ENCODE results near the gene TUBA1C. TPM values are rescaled to one million over a fixed set of nuclear protein-coding genes. Genes with fewer than 3 reads are reported as not detected.

TUBA1C gene
- polyA plus RNA-seq, 1 of the 3 experiments (the other 2 are of a cell fraction) = 3.3 TPM

DNA sequence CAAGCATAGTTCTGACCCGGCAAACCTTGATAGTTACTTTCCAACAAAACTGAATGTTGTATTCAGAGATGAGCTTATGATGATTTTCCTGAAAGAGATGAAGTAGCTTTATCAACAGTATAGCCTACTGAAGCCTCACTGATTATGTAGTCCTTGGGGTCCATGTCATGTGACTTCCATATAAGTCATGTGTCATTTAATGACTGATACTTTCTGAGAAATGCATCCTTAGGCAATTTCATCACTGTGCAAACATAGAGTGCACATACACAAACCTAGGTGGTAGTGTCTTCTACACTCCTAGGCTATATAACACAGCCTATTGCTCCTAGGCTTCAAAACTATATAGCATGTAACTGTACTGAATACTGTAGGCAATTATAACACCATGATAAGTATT is 28.5 kb upstream of the TUBA1C start:
- WGBS (ENCODE audit: low lambda C conversion rate) = 100% methylated on average over 1 of the region's 1 CpG
- POLR2A ChIA-PET = interaction anchor here (0.9 kb wide), 1 partner anchor 49 kb away, joined by 4 read pairs; no protein-coding TSS in a partner anchor

GRCh38 chr12:49243631-49244030 is 21.3 kb upstream of the TUBA1C start:
- no peaks in the 10 kb centered on the region for H3K27me3 ChIP-seq (ENCODE audit: insufficient read depth)
- H3K9me2 ChIP-seq = no peaks in the 10 kb centered on the region
- ChIA-PET POLR2A (interaction anchor here (0.7 to 1.6 kb wide), 3 partner anchors 8 to 113 kb away, joined by 3 to 6 read pairs (median 4); partner anchors contain the start of genes TUBA1A and TUBA1B), CTCF (interaction anchor here (0.9 to 2.4 kb wide), 8 partner anchors 8 to 179 kb away, joined by 3 to 14 read pairs (median 6); no protein-coding TSS in a partner anchor)
- H3K27ac ChIP-seq (ENCODE audit: low read depth in 2 of 2, low read length in 1 of 2) = peak overlapping the region in 1 of 2 experiments; percentile 96; a peak in 3 of 4 replicates
- no peaks in the 10 kb centered on the region for H3K36me3 ChIP-seq (replicated peaks in 1 of 2; ENCODE audit: control insufficient read depth in 1 of 2, insufficient read depth in 2 of 2, low read length in 1 of 2)
- H3K9ac ChIP-seq = peak overlapping the region; percentile 40; the same call in 1 of the 2 replicates
- no peaks in the 10 kb centered on the region for H3K79me2 ChIP-seq (ENCODE audit: insufficient read depth)
- peaks cover 22% of the 10 kb centered on the region for H3F3A ChIP-seq (replicated peaks; ENCODE audit: insufficient read depth)
- no peak for DNase-seq
- no peaks in the 10 kb centered on the region for H3K9me3 ChIP-seq
- TF ChIP-seq EZH2phosphoT487 (IDR thresholded peaks at IDR 0.05; ENCODE audit: borderline replicate concordance, low read depth) = no peak
- TF ChIP-seq CHD2 (IDR thresholded peaks at IDR 0.05; ENCODE audit: low read length, partially characterized antibody) = no peak
- TF ChIP-seq YY1 (IDR thresholded peaks at IDR 0.05; ENCODE audit: low read depth) = no peak
- no peak for TF ChIP-seq MXI1 (IDR thresholded peaks at IDR 0.05; ENCODE audit: low read depth, low read length)
- no peak for TF ChIP-seq RFX5 (IDR thresholded peaks at IDR 0.05; ENCODE audit: low read length)
- no peak for TF ChIP-seq SIN3A (IDR thresholded peaks at IDR 0.05; ENCODE audit: borderline replicate concordance, low read depth, low read length)
- TF ChIP-seq IRF3 (IDR thresholded peaks at IDR 0.05; ENCODE audit: low read depth, low read length) = no peak
- no peak for TF ChIP-seq REST (IDR thresholded peaks at IDR 0.05; ENCODE audit: low read depth, low read length)
- no peak for TF ChIP-seq NRF1 (IDR thresholded peaks at IDR 0.05; ENCODE audit: low read depth, low read length)
- TF ChIP-seq TAF1 (IDR thresholded peaks at IDR 0.05; ENCODE audit: borderline replicate concordance, low read depth, low read length) = no peak
- no peak for TF ChIP-seq SMC3 (IDR thresholded peaks at IDR 0.05; ENCODE audit: low read depth, low read length)
- TF ChIP-seq RCOR1 (IDR thresholded peaks at IDR 0.05; ENCODE audit: low read length) = no peak
- WGBS (ENCODE audit: low lambda C conversion rate) = 84% methylated on average over 5 of the region's 5 CpGs
- H3K4me1 ChIP-seq (ENCODE audit: control insufficient read depth in 1 of 2, insufficient read depth in 2 of 2, low read depth in 1 of 2, low read length in 1 of 2) = peaks cover 0 to 13% of the 10 kb centered on the region in 2 experiments; a peak in 2 of 4 replicates
- H4K20me1 ChIP-seq (ENCODE audit: insufficient read depth) = no peaks in the 10 kb centered on the region
- H2AFZ ChIP-seq (ENCODE audit: low read depth) = peak overlapping the region; percentile 94; the same call in 1 of the 2 replicates
- H3K4me3 ChIP-seq (ENCODE audit: low read depth in 2 of 2, low read length in 1 of 2) = no peak overlapping the region
- peak overlapping the region; percentile 48; the same call in 1 of the 2 replicates for H3K4me2 ChIP-seq

More for the DNA sequence above, 28.5 kb upstream of the TUBA1C start:
- H3K27me3 ChIP-seq (ENCODE audit: insufficient read depth) = no peaks in the 10 kb centered on the region
- H3F3A ChIP-seq (replicated peaks; ENCODE audit: insufficient read depth) = peaks cover 16% of the 10 kb centered on the region
- H3K36me3 ChIP-seq (replicated peaks in 1 of 2; ENCODE audit: control insufficient read depth in 1 of 2, insufficient read depth in 2 of 2, low read length in 1 of 2) = no peaks in the 10 kb centered on the region
- no peaks in the 10 kb centered on the region for H3K9me3 ChIP-seq
- no peak overlapping the region for H3K4me3 ChIP-seq (ENCODE audit: low read depth in 2 of 2, low read length in 1 of 2)
- H3K4me1 ChIP-seq (ENCODE audit: control insufficient read depth in 1 of 2, insufficient read depth in 2 of 2, low read depth in 1 of 2, low read length in 1 of 2) = peaks cover 23 to 25% of the 10 kb centered on the region in 2 experiments
- H3K27ac ChIP-seq (ENCODE audit: low read depth in 2 of 2, low read length in 1 of 2) = no peak overlapping the region
- CTCF ChIA-PET = interaction anchor here (0.6 to 7.0 kb wide), 7 partner anchors 13 to 171 kb away, joined by 3 to 61 read pairs (median 24); partner anchors contain the start of gene TUBA1B
- H3K79me2 ChIP-seq (ENCODE audit: insufficient read depth) = peaks cover 10% of the 10 kb centered on the region; the same call in 1 of the 2 replicates
- TF ChIP-seq RCOR1 (IDR thresholded peaks at IDR 0.05; ENCODE audit: low read length) (no peak), TCF12 (IDR thresholded peaks at IDR 0.05) (no peak), FOSL2 (IDR thresholded peaks at IDR 0.05; ENCODE audit: borderline replicate concordance, low read depth) (no peak), MXI1 (IDR thresholded peaks at IDR 0.05; ENCODE audit: low read depth, low read length) (no peak), CHD2 (IDR thresholded peaks at IDR 0.05; ENCODE audit: low read length, partially characterized antibody) (no peak), RFX5 (IDR thresholded peaks at IDR 0.05; ENCODE audit: low read length) (no peak), NRF1 (IDR thresholded peaks at IDR 0.05; ENCODE audit: low read depth, low read length) (no peak), EZH2phosphoT487 (IDR thresholded peaks at IDR 0.05; ENCODE audit: borderline replicate concordance, low read depth) (no peak), IRF3 (IDR thresholded peaks at IDR 0.05; ENCODE audit: low read depth, low read length) (no peak), SIN3A (IDR thresholded peaks at IDR 0.05; ENCODE audit: borderline replicate concordance, low read depth, low read length) (no peak), MEF2A (IDR thresholded peaks at IDR 0.05; ENCODE audit: borderline replicate concordance, low read depth) (no peak), RXRA (IDR thresholded peaks at IDR 0.05; ENCODE audit: borderline replicate concordance, low read depth) (no peak)
- TF ChIP-seq, protein P1, sequence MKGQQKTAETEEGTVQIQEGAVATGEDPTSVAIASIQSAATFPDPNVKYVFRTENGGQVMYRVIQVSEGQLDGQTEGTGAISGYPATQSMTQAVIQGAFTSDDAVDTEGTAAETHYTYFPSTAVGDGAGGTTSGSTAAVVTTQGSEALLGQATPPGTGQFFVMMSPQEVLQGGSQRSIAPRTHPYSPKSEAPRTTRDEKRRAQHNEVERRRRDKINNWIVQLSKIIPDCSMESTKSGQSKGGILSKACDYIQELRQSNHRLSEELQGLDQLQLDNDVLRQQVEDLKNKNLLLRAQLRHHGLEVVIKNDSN (IDR thresholded peaks at IDR 0.05; ENCODE audit: borderline replicate concordance, low read depth) = no peak
- H4K20me1 ChIP-seq (ENCODE audit: insufficient read depth) = no peaks in the 10 kb centered on the region
- DNase-seq = no peak
- no peak overlapping the region for H3K9ac ChIP-seq
- H2AFZ ChIP-seq (ENCODE audit: low read depth) = no peak overlapping the region
- no peak overlapping the region for H3K4me2 ChIP-seq
- H3K9me2 ChIP-seq = no peaks in the 10 kb centered on the region

Data from SK-N-SH (cell line).